ENCODE results near the gene ATP5PD.

DNA sequence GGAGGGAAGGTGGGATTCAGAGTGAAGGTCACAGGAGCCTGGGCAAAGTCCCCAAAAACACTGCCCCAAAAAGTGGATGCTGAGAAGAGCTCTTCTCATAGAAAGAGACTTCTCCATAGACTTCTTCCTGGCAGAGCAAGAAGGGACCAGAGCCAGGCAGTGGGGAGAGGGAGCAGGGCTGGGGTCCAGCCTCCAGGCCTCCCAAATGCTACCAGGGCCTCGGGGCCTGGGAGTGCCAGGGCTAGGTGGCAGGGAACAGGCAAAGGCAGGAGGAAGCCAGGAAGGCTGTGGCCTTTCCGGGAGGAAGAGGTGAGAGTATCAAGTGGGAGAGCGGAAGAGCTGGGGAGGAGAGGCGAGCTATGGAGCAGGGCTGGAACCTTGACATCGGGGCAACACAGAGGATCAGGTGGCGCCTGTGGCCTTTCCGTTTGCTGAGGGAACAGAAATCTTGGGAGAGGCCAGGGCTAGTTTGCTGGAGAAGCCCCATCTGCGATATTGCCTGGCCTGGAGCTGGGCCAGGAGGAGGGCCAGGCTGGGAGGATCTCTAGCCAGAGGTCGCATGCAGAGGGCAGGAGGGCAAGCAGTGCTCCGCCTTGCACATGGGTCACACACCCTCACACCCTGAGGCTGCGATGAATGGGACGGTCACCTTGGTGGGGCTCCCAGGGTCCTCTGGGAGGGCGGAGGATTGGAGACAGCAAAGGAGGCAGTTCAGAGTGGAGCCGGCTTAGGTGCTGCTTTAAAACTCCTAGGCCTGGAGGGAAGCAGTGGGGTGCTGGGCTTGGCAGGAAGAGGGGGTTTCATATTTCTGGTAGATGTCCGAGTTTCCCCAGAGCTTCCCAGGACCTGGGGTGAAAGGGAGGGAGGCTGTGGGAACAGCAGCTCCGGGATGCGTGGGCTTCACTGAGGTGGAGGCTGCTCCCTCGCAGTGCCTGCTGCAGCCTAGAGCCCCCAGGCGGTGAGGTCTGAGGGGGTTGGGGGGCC, 44.4 kb upstream of the ATP5PD start:
- TF ChIP-seq POLR2AphosphoS5 (IDR thresholded peaks at IDR 0.05; ENCODE audit: borderline replicate concordance, low read depth, low read length) (no peak), EZH2 (IDR thresholded peaks at IDR 0.05) (no peak), FOXP2 (optimal IDR thresholded peaks at IDR 0.05; ENCODE audit: control extremely low read depth, extremely low read length, insufficient read depth) (no peak)
